Astrocyte (in vitro differentiated cells and primary cell): ENCODE measurements around the gene GHRH. TPM values are rescaled to one million over a fixed set of nuclear protein-coding genes. Genes with fewer than 3 reads are reported as not detected.

Experiments
- DNase-seq: peaks from one replicate; pipeline ENCODE4 v3.0.0-alpha.2; 2010; ENCODE audit warnings: low read depth
- FAIRE-seq: peaks from 2 replicates; lab custom pipeline; 2011; peaks lifted over from hg19 to GRCh38; lab: Jason Lieb, UNC
- H2AFZ ChIP-seq: 2 replicates; pipeline ENCODE4 v1.6.0; 2012; ENCODE audit warnings: low read depth, low read length, inconsistent platforms
- H3K27ac ChIP-seq: 2 replicates; pipeline ENCODE4 v1.5.1; 2011; ENCODE audit warnings: low read depth, low read length, inconsistent platforms
- H3K27me3 ChIP-seq: 2 replicates; pipeline ENCODE4 v1.6.0; 2011; ENCODE audit warnings: low read length, inconsistent platforms; ENCODE audit not compliant: insufficient read depth
- H3K36me3 ChIP-seq: 2 replicates; pipeline ENCODE4 v1.5.1; 2011; ENCODE audit warnings: low read length, inconsistent platforms; ENCODE audit not compliant: insufficient read depth
- H3K4me1 ChIP-seq: 2 replicates; pipeline ENCODE4 v1.5.1; 2011; ENCODE audit warnings: low read length, inconsistent platforms; ENCODE audit not compliant: insufficient read depth
- H3K4me2 ChIP-seq: 2 replicates; pipeline ENCODE4 v1.6.0; 2012; ENCODE audit warnings: low read length, inconsistent platforms
- H3K4me3 ChIP-seq: 2 replicates; pipeline ENCODE4 v1.5.1; 2011; ENCODE audit warnings: low read depth, mild to moderate bottlenecking, low read length, inconsistent platforms; ENCODE audit not compliant: insufficient read depth
- H3K79me2 ChIP-seq: 2 replicates; pipeline ENCODE4 v1.6.0; 2012; ENCODE audit warnings: mild to moderate bottlenecking, low read length, inconsistent platforms; ENCODE audit not compliant: insufficient read depth
- H3K9ac ChIP-seq: 2 replicates; pipeline ENCODE4 v1.6.0; 2012; ENCODE audit warnings: mild to moderate bottlenecking, low read length, inconsistent platforms
- H3K9me3 ChIP-seq: 2 replicates; pipeline ENCODE4 v1.5.1; 2012; ENCODE audit warnings: low read depth, mild to moderate bottlenecking, low read length, inconsistent platforms; ENCODE audit not compliant: insufficient read depth
- H4K20me1 ChIP-seq: 2 replicates; pipeline ENCODE4 v1.6.0; 2012; ENCODE audit warnings: low read length, inconsistent platforms; ENCODE audit not compliant: insufficient read depth
- H3K27ac Mint-ChIP-seq: one replicate; pipeline ENCODE4 v1.8.0; 2021; ENCODE audit warnings: mild to moderate bottlenecking, mixed read lengths; ENCODE audit not compliant: unreplicated experiment
- H3K27me3 Mint-ChIP-seq: one replicate; pipeline ENCODE4 v1.8.0; 2021; ENCODE audit warnings: low read depth, mixed read lengths; ENCODE audit not compliant: unreplicated experiment
- H3K36me3 Mint-ChIP-seq: one replicate; pipeline ENCODE4 v1.8.0; 2021; ENCODE audit warnings: low read depth, mixed read lengths; ENCODE audit not compliant: unreplicated experiment
- H3K4me1 Mint-ChIP-seq: one replicate; pipeline ENCODE4 v1.8.0; 2021; ENCODE audit warnings: low read depth, mixed read lengths; ENCODE audit not compliant: unreplicated experiment
- H3K4me3 Mint-ChIP-seq: one replicate; pipeline ENCODE4 v1.8.0; 2021; ENCODE audit warnings: mild to moderate bottlenecking, moderate library complexity, mixed read lengths; ENCODE audit not compliant: unreplicated experiment
- H3K9me3 Mint-ChIP-seq: one replicate; pipeline ENCODE4 v1.8.0; 2021; ENCODE audit warnings: mild to moderate bottlenecking, mixed read lengths; ENCODE audit not compliant: unreplicated experiment
- EZH2 ChIP-seq: IDR thresholded peaks from 2 replicates; pipeline ENCODE4 v1.6.1; 2012; ENCODE audit warnings: mild to moderate bottlenecking, low read length, inconsistent platforms; ENCODE audit not compliant: insufficient read depth
- total RNA-seq: library from RNA; stranded (reverse); gene quantifications from 2 replicates; pipeline ENCODE4 v1.2.1, GENCODE V29; 2021
- TF ChIP-seq, protein P1 (sequence below): IDR thresholded peaks from 2 replicates; pipeline ENCODE4 v1.5.1; 2011; ENCODE audit warnings: low read depth, mild to moderate bottlenecking, inconsistent platforms, low read length, moderate library complexity; ENCODE audit not compliant: insufficient read depth

Gene GHRH
- total RNA-seq, 1 donor from 2014 or later = not detected

DNA sequence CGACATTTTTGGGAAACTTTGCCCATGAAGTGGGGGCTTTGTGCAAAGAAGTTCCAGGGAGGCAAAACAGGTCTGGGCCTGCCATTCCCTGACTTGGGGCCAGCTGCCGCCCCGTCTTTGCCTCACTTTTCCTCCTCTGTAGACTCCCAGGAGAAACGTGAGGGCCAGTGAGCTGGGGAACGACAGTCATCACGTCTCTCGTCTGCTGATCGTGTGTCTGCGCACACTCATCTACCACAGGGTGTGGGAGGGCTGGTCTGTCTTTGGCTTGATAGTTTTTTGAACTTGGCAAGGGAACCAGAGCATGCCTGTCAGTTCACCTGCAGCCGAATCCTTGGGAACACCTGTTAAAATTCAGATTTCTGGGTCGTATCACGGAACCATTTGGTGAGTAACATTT, 8.5 kb downstream of the GHRH start:
- H4K20me1 ChIP-seq = no peaks in the 10 kb centered on the region

DNA sequence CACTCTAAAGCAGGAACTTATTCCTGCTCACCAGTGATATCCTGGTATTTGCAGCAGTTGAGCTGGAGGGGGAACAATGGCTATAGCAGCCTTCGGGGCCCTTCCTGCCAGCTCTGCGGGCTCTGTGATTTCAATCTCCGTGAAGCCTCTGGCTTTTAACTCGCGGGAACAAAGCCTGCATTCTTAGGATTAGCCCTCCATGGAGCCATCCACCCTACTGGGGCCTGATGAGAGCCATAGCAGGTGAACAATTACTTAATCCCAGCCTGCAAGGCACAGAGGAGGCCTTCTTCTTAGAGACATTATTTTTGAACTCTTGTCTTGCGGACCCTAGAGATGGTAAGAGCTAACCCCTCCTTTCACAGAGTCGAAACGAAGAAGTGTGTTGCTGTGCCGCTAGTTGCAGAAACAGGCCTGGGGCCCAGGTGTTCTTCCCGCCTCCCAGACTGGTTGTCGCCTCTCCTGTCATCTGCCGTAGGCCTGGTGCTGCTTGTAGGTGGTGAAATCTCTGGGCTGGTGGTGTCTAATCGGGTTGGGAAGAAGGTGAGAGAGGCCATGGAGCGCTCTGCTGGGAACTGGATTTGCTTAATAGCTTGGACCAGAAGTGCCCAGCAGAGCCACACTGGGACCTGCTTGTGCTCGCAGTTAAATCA, 9.7 kb downstream of the GHRH start:
- no peaks in the 10 kb centered on the region for H3K36me3 ChIP-seq
- no peaks in the 10 kb centered on the region for H3K9me3 ChIP-seq
- Mint-ChIP-seq H3K36me3 (no peaks in the 10 kb centered on the region), H3K4me1 (no peaks in the 10 kb centered on the region), H3K27me3 (peaks cover 10% of the 10 kb centered on the region), H3K4me3 (no peak overlapping the region), H3K27ac (no peak overlapping the region), H3K9me3 (peaks cover 5% of the 10 kb centered on the region)
- peaks cover 10% of the 10 kb centered on the region for H3K27me3 ChIP-seq
- no peaks in the 10 kb centered on the region for H3K79me2 ChIP-seq
- no peak overlapping the region for H2AFZ ChIP-seq
- FAIRE-seq (no peak), DNase-seq (no peak)
- no peaks in the 10 kb centered on the region for H4K20me1 ChIP-seq
- H3K9ac ChIP-seq = no peak overlapping the region
- no peak overlapping the region for H3K27ac ChIP-seq
- no peaks in the 10 kb centered on the region for H3K4me1 ChIP-seq
- H3K4me2 ChIP-seq = no peak overlapping the region
- TF ChIP-seq, protein P1, sequence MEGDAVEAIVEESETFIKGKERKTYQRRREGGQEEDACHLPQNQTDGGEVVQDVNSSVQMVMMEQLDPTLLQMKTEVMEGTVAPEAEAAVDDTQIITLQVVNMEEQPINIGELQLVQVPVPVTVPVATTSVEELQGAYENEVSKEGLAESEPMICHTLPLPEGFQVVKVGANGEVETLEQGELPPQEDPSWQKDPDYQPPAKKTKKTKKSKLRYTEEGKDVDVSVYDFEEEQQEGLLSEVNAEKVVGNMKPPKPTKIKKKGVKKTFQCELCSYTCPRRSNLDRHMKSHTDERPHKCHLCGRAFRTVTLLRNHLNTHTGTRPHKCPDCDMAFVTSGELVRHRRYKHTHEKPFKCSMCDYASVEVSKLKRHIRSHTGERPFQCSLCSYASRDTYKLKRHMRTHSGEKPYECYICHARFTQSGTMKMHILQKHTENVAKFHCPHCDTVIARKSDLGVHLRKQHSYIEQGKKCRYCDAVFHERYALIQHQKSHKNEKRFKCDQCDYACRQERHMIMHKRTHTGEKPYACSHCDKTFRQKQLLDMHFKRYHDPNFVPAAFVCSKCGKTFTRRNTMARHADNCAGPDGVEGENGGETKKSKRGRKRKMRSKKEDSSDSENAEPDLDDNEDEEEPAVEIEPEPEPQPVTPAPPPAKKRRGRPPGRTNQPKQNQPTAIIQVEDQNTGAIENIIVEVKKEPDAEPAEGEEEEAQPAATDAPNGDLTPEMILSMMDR = no peak
- no peak for TF ChIP-seq EZH2
- no peak overlapping the region for H3K4me3 ChIP-seq

More for the DNA sequence above, 8.5 kb downstream of the GHRH start:
- DNase-seq = no peak
- H3K9ac ChIP-seq = no peak overlapping the region
- no peaks in the 10 kb centered on the region for H3K79me2 ChIP-seq
- Mint-ChIP-seq H3K9me3 (peaks cover 5% of the 10 kb centered on the region), H3K4me1 (no peaks in the 10 kb centered on the region), H3K4me3 (no peak overlapping the region), H3K36me3 (no peaks in the 10 kb centered on the region), H3K27me3 (peaks cover 10% of the 10 kb centered on the region), H3K27ac (no peak overlapping the region)
- no peak for TF ChIP-seq EZH2
- TF ChIP-seq, protein P1 = no peak
- H3K4me3 ChIP-seq = no peak overlapping the region
- FAIRE-seq = no peak
- H3K36me3 ChIP-seq = no peaks in the 10 kb centered on the region
- peaks cover 10% of the 10 kb centered on the region for H3K27me3 ChIP-seq
- no peak overlapping the region for H3K27ac ChIP-seq
- no peak overlapping the region for H2AFZ ChIP-seq
- H3K4me2 ChIP-seq = no peak overlapping the region
- no peaks in the 10 kb centered on the region for H3K4me1 ChIP-seq
- H3K9me3 ChIP-seq = no peaks in the 10 kb centered on the region

GRCh38 chr20:37249304-37249703, 12.3 kb downstream of the GHRH start:
- Mint-ChIP-seq H3K27ac (no peak overlapping the region), H3K27me3 (peaks cover 7% of the 10 kb centered on the region), H3K4me1 (no peaks in the 10 kb centered on the region), H3K9me3 (peaks cover 3% of the 10 kb centered on the region), H3K4me3 (no peak overlapping the region), H3K36me3 (no peaks in the 10 kb centered on the region)
- no peak overlapping the region for H3K4me2 ChIP-seq
- no peak for DNase-seq
- H3K27ac ChIP-seq = no peak overlapping the region
- no peak overlapping the region for H3K9ac ChIP-seq
- no peaks in the 10 kb centered on the region for H4K20me1 ChIP-seq
- no peak for TF ChIP-seq EZH2
- TF ChIP-seq, protein P1 = no peak
- no peak for FAIRE-seq
- no peak overlapping the region for H2AFZ ChIP-seq
- no peaks in the 10 kb centered on the region for H3K79me2 ChIP-seq
- no peaks in the 10 kb centered on the region for H3K9me3 ChIP-seq
- H3K27me3 ChIP-seq = no peaks in the 10 kb centered on the region
- no peak overlapping the region for H3K4me3 ChIP-seq
- no peaks in the 10 kb centered on the region for H3K4me1 ChIP-seq
- no peaks in the 10 kb centered on the region for H3K36me3 ChIP-seq
